Activated CD8-positive, alpha-beta T cell treated with anti-CD3 and anti-CD28 coated beads for 36 hours (primary cell): ENCODE results near the gene TNFSF4. TPM values are rescaled to one million over a fixed set of nuclear protein-coding genes. Genes with fewer than 3 reads are reported as not detected.

Experiments
- ATAC-seq: fragments of 200-7000 bp; cut with Tn5 transposase; one replicate; pipeline ENCODE4 v1.10.0; 2021; ENCODE audit warnings: mild to moderate bottlenecking, moderate library complexity
- CTCF ChIA-PET: fragments of 350-600 bp; sonication (Branson Sonifier 250); formaldehyde crosslinking; loops from one replicate; lab custom pipeline; 2021; ENCODE audit warnings: antibody characterized with exemption; lab: Charles Lee
- POLR2A ChIA-PET: fragments of 350-600 bp; sonication (Branson Sonifier 250); formaldehyde crosslinking; loops from one replicate; lab custom pipeline; 2021; ENCODE audit warnings: antibody characterized with exemption; lab: Charles Lee
- DNase-seq: peaks from one replicate; pipeline ENCODE4 v3.0.0-alpha.2; 2020
- H3K27ac Mint-ChIP-seq: one replicate; pipeline ENCODE4 v1.8.0; 2021; ENCODE audit warnings: mild to moderate bottlenecking, mixed read lengths
- H3K27me3 Mint-ChIP-seq: one replicate; pipeline ENCODE4 v1.8.0; 2021; ENCODE audit warnings: mixed read lengths
- H3K36me3 Mint-ChIP-seq: one replicate; pipeline ENCODE4 v1.8.0; 2021; ENCODE audit warnings: low read depth, mixed read lengths
- H3K4me1 Mint-ChIP-seq: one replicate; pipeline ENCODE4 v1.8.0; 2021; ENCODE audit warnings: low read depth, mixed read lengths
- H3K4me3 Mint-ChIP-seq: one replicate; pipeline ENCODE4 v1.8.0; 2021; ENCODE audit warnings: mild to moderate bottlenecking, moderate library complexity, mixed read lengths
- H3K9me3 Mint-ChIP-seq: one replicate; pipeline ENCODE4 v1.8.0; 2021; ENCODE audit warnings: mixed read lengths
- CTCF ChIP-seq: fragments of 200-600 bp; IDR thresholded peaks from one replicate; pipeline ENCODE4 v1.8.0; 2022; ENCODE audit warnings: antibody characterized with exemption, mild to moderate bottlenecking
- intact Hi-C: fragments of 100-400 bp; cut with micrococcal nuclease; formaldehyde crosslinking; loops from one replicate; pipeline ENCODE4 v1.10.0; 2022
- total RNA-seq, 2 experiments: library from RNA; stranded (reverse); gene quantifications; one replicate each; pipeline ENCODE4 v1.2.3, GENCODE V29; 2021

The TNFSF4 gene
- total RNA-seq, 2 experiments from 2014 or later = 1.5 to 1.6 TPM

GRCh38 chr1:173195596-173196088 is 11.5 kb downstream of the TNFSF4 start:
- ATAC-seq (peak; percentile 93), DNase-seq (peak; percentile 89)
- Mint-ChIP-seq H3K4me1 (peaks cover 21% of the 10 kb centered on the region), H3K9me3 (no peaks in the 10 kb centered on the region), H3K4me3 (no peak overlapping the region), H3K27me3 (no peaks in the 10 kb centered on the region), H3K36me3 (no peaks in the 10 kb centered on the region), H3K27ac (peak overlapping the region; percentile 53)
- ChIA-PET CTCF (interaction anchor here (0.7 to 1.6 kb wide), 5 partner anchors 14 to 453 kb away, joined by 3 to 4 read pairs (median 3); no protein-coding TSS in a partner anchor), POLR2A (interaction anchor here (0.6 kb wide), 1 partner anchor 1785 kb away, joined by 3 read pairs; no protein-coding TSS in a partner anchor)
- no peak for TF ChIP-seq CTCF
- intact Hi-C loops = loop anchor here (5.0 to 10.0 kb wide), 3 partner anchors 81 to 368 kb away; no protein-coding TSS in a partner anchor

GRCh38 chr1:173193639-173194038 is 13.5 kb downstream of the TNFSF4 start:
- H3K36me3 Mint-ChIP-seq = no peaks in the 10 kb centered on the region
- H3K4me3 Mint-ChIP-seq = no peak overlapping the region
- CTCF ChIA-PET = interaction anchor here (1.5 to 1.6 kb wide), 2 partner anchors 368 to 448 kb away, joined by 4 read pairs; no protein-coding TSS in a partner anchor
- peaks cover 21% of the 10 kb centered on the region for H3K4me1 Mint-ChIP-seq
- intact Hi-C loops = loop anchor here (10.0 kb wide), 2 partner anchors 79 to 299 kb away; no protein-coding TSS in a partner anchor
- POLR2A ChIA-PET = no interaction called here
- DNase-seq (no peak), ATAC-seq (no peak)
- no peaks in the 10 kb centered on the region for H3K9me3 Mint-ChIP-seq
- H3K27me3 Mint-ChIP-seq = no peaks in the 10 kb centered on the region
- no peak for TF ChIP-seq CTCF
- H3K27ac Mint-ChIP-seq = no peak overlapping the region

- DNase-seq (no peak), ATAC-seq (no peak)
- no peak for TF ChIP-seq CTCF
- intact Hi-C loops = loop anchor here (10.0 kb wide), 2 partner anchors 76 to 296 kb away; no protein-coding TSS in a partner anchor
- no peak overlapping the region for H3K27ac Mint-ChIP-seq
- H3K4me3 Mint-ChIP-seq = no peak overlapping the region
- H3K36me3 Mint-ChIP-seq = no peaks in the 10 kb centered on the region
- POLR2A ChIA-PET = no interaction called here
- H3K4me1 Mint-ChIP-seq = peaks cover 16% of the 10 kb centered on the region
- CTCF ChIA-PET = interaction anchor here (0.6 to 2.4 kb wide), 5 partner anchors 8 to 447 kb away, joined by 3 to 11 read pairs (median 5); no protein-coding TSS in a partner anchor
- H3K9me3 Mint-ChIP-seq = no peaks in the 10 kb centered on the region
- no peaks in the 10 kb centered on the region for H3K27me3 Mint-ChIP-seq
These were observed 16.0 kb downstream of the TNFSF4 start for GRCh38 chr1:173191011-173191705.

GRCh38 chr1:173190101-173190936 is 16.8 kb downstream of the TNFSF4 start:
- ChIA-PET POLR2A (interaction anchor here (0.6 kb wide), 1 partner anchor 708 kb away, joined by 4 read pairs; no protein-coding TSS in a partner anchor), CTCF (interaction anchor here (0.6 to 2.4 kb wide), 6 partner anchors 9 to 446 kb away, joined by 3 to 11 read pairs (median 4); no protein-coding TSS in a partner anchor)
- Mint-ChIP-seq H3K4me3 (no peak overlapping the region), H3K4me1 (peaks cover 8% of the 10 kb centered on the region), H3K27ac (no peak overlapping the region), H3K36me3 (no peaks in the 10 kb centered on the region), H3K9me3 (no peaks in the 10 kb centered on the region), H3K27me3 (no peaks in the 10 kb centered on the region)
- DNase-seq (peak; percentile 16), ATAC-seq (no peak)
- no peak for TF ChIP-seq CTCF
- intact Hi-C loops = loop anchor here (10.0 kb wide), 2 partner anchors 76 to 296 kb away; no protein-coding TSS in a partner anchor
